ENCODE measurements around the gene FRG2C. TPM values are rescaled to one million over a fixed set of nuclear protein-coding genes. Genes with fewer than 3 reads are reported as not detected.
A peak's percentile ranks its signal among the peaks of the same experiment; 100 is the strongest.
"Not testable (repeated sequence)": the region's sequence is repeated elsewhere in the genome, so short reads cannot be mapped to it uniquely, and the experiment has no call there.

Gene FRG2C
- total RNA-seq, 2 donors from 2014 or later = not detected

GRCh38 chr3:75658411-75659107 lies 5.6 kb upstream of the FRG2C start:
- not testable (repeated sequence) for H3K9me3 Mint-ChIP-seq; H3K4me3 Mint-ChIP-seq; ATAC-seq (replicated peaks); H3K27ac Mint-ChIP-seq; H3K36me3 Mint-ChIP-seq (ENCODE audit: low read depth); H3K4me1 Mint-ChIP-seq
- H3K27me3 Mint-ChIP-seq = peaks cover 17% of the 10 kb centered on the region

- not testable (repeated sequence) for H3K27ac Mint-ChIP-seq; H3K4me1 Mint-ChIP-seq; H3K4me3 Mint-ChIP-seq; H3K36me3 Mint-ChIP-seq (ENCODE audit: low read depth); ATAC-seq (replicated peaks); H3K9me3 Mint-ChIP-seq
- H3K27me3 Mint-ChIP-seq = peaks cover 17% of the 10 kb centered on the region
Measured at GRCh38 chr3:75659108-75659433, 5.1 kb upstream of the FRG2C start.

- H3K27ac Mint-ChIP-seq; H3K4me3 Mint-ChIP-seq; H3K4me1 Mint-ChIP-seq; ATAC-seq (replicated peaks): not testable (repeated sequence)
- peaks cover 11% of the 10 kb centered on the region for H3K36me3 Mint-ChIP-seq (ENCODE audit: low read depth)
- peaks cover 20% of the 10 kb centered on the region for H3K27me3 Mint-ChIP-seq
- peaks cover 13% of the 10 kb centered on the region for H3K9me3 Mint-ChIP-seq
Measured at GRCh38 chr3:75665626-75666025, 1.5 kb downstream of the FRG2C start.

- not testable (repeated sequence) for ATAC-seq (replicated peaks); H3K27ac Mint-ChIP-seq; H3K4me1 Mint-ChIP-seq
- peaks cover 14% of the 10 kb centered on the region for H3K36me3 Mint-ChIP-seq (ENCODE audit: low read depth)
- H3K27me3 Mint-ChIP-seq = peaks cover 33% of the 10 kb centered on the region
- H3K9me3 Mint-ChIP-seq = peaks cover 21% of the 10 kb centered on the region
- peak overlapping the region; percentile 26 for H3K4me3 Mint-ChIP-seq
Measured at GRCh38 chr3:75667757-75668701, 3.9 kb downstream of the FRG2C start.

- H3K27ac Mint-ChIP-seq, H3K4me3 Mint-ChIP-seq, H3K4me1 Mint-ChIP-seq: not testable (repeated sequence)
- peaks cover 25% of the 10 kb centered on the region for H3K9me3 Mint-ChIP-seq
- peaks cover 14% of the 10 kb centered on the region for H3K36me3 Mint-ChIP-seq (ENCODE audit: low read depth)
- ATAC-seq (replicated peaks) = peak; percentile 64
- H3K27me3 Mint-ChIP-seq = peaks cover 40% of the 10 kb centered on the region
Measured at GRCh38 chr3:75668759-75669347, 4.7 kb downstream of the FRG2C start.

- H3K9me3 Mint-ChIP-seq = peaks cover 22% of the 10 kb centered on the region
- H3K4me1 Mint-ChIP-seq, H3K27ac Mint-ChIP-seq, H3K4me3 Mint-ChIP-seq: not testable (repeated sequence)
- H3K36me3 Mint-ChIP-seq (ENCODE audit: low read depth) = peaks cover 14% of the 10 kb centered on the region
- peak; percentile 61 for ATAC-seq (replicated peaks)
- H3K27me3 Mint-ChIP-seq = peaks cover 35% of the 10 kb centered on the region
Measured at GRCh38 chr3:75669348-75670297, 5.5 kb downstream of the FRG2C start.

DNA sequence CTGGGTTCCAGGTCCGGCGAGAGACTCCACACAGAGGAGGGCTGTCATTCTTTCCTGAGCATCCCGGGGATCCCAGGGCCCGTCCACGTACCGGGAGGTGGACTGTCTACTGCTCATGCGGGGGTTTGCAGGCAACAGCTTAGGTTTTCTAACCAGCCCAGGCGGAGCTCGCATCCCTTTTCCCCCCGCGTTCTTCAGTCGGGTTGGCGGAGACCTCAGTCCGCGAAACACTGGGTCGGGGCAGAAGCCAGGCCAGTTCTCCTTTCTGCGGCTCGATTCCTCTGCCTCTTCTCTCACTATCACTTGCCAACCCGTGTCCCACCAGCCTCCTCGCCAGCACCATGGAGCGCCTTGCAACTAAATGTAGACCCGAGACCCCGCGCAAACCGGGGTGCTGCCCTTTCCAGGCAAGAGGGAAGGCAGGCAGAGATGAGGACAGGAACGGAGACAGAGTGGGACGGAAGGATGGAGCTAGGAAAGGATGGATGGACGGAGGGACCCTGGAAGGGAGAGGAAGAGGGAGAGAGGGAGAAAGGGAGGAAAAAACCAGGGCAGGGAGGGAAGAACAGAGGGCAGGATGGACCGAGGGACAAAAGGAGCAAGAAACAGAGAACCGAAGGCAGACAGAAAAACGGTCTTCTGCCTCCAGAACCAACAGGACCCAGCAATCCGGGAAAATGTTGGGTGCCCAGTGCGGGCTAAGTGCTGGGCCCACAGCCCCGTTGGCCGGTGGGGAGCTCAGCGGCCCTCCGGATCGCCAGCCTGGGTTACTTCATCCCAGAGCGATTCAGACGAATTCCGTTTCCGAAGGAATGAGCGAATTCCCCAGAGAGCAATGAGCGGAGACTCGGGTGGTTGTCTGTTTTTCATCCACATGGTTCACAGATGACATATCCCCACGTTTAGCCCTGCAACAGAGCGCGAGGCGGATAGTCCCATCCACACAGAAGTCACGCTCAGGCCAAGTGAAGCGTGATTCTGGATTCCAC lies 6.5 kb downstream of the FRG2C start:
- Mint-ChIP-seq H3K36me3 (ENCODE audit: low read depth) (peaks cover 14% of the 10 kb centered on the region), H3K4me3 (peak overlapping the region; percentile 1), H3K9me3 (peaks cover 23% of the 10 kb centered on the region), H3K27me3 (peaks cover 34% of the 10 kb centered on the region)
- ATAC-seq (replicated peaks); H3K4me1 Mint-ChIP-seq; H3K27ac Mint-ChIP-seq: not testable (repeated sequence)

DNA sequence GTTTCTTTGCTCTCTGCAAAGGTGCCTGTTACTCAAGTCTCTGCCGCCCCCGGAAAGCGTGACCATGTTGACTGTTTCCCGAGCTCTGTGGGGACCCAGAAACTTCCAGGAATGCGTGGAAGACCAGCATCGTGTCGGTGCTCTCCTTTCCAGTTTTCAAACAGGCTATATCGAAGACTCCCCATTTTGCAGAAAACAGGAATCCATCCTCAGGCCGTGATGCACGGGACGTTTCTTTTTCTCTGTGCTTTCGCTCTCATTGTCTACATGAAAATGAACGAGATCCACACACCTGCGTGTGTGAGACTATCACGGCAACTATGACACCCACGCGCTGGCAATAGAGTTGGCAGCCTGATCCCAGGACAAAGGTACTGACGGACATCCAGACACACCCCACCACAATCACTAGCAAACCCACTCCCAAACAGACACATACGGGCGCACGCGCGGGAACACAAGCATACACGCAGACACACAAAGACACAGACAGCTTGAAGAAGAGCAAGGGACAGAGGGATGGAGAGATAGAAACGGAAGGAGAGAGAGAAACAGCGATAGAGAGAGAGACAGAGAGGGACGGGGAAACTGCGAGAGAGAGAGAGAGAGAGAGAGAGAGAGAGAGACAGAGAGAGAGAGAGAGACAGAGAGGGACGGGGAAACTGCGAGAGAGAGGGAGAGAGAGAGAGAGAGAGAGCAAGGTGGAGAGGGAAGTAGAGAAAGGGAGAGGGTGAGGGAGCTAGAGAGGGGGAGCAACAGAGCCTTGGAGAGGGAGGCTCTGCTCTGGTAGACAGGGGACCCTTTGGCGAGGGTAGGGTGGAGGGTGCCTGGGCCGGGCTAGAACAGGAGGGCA lies 7.4 kb downstream of the FRG2C start:
- Mint-ChIP-seq H3K27me3 (peaks cover 34% of the 10 kb centered on the region), H3K4me3 (peak overlapping the region; percentile 1), H3K9me3 (peaks cover 27% of the 10 kb centered on the region), H3K36me3 (ENCODE audit: low read depth) (peaks cover 14% of the 10 kb centered on the region)
- ATAC-seq (replicated peaks); H3K27ac Mint-ChIP-seq; H3K4me1 Mint-ChIP-seq: not testable (repeated sequence)

- H3K27ac Mint-ChIP-seq; H3K4me1 Mint-ChIP-seq; H3K4me3 Mint-ChIP-seq; ATAC-seq (replicated peaks): not testable (repeated sequence)
- peaks cover 33% of the 10 kb centered on the region for H3K27me3 Mint-ChIP-seq
- peaks cover 28% of the 10 kb centered on the region for H3K9me3 Mint-ChIP-seq
- H3K36me3 Mint-ChIP-seq (ENCODE audit: low read depth) = peaks cover 13% of the 10 kb centered on the region
Measured at GRCh38 chr3:75672140-75672775, 8.1 kb downstream of the FRG2C start.

DNA sequence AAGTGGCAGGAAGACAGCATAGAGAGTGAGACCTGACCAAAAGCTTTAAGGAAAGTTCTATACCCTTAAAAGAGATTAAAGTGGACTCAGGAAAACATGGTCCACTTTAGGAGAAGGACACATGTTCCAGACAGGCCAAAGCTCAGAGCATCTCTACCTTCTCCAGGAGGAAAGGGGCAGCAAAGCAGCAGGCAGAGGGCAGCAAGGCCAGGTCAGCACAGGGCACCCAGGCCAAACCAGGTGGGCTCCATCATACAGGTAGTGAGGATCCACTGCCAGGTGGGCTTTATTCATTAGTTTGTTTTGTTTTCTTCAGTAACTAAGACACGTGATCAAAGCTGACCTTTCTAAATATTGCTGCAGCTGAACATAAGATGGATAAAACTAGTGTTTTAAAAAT lies 19.8 kb downstream of the FRG2C start:
- H3K4me3 Mint-ChIP-seq; H3K27me3 Mint-ChIP-seq; H3K4me1 Mint-ChIP-seq; H3K27ac Mint-ChIP-seq; H3K36me3 Mint-ChIP-seq (ENCODE audit: low read depth); ATAC-seq (replicated peaks); H3K9me3 Mint-ChIP-seq: not testable (repeated sequence)

DNA sequence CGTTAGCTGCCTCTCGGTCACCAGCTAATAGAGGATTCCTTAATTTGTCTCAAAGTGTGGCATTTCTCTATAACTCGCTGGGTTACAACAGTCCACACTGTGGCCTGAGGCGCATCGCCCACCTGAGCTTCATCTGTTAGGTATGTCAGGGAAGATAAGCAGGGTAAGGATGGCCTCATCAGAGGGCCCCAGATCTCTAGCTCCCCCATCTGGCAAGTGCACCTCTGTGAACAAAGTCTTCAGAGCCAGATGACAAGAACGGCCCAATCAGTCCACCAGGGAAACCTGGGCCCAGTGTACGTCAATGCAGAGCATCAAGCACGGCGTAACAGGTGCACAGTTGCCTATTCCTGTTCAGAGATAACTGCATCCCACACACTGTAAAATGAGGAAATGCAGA lies 23.2 kb downstream of the FRG2C start:
- no peak for ATAC-seq (replicated peaks)
- Mint-ChIP-seq H3K4me1 (no peaks in the 10 kb centered on the region), H3K27ac (no peak overlapping the region), H3K27me3 (no peaks in the 10 kb centered on the region), H3K36me3 (ENCODE audit: low read depth) (no peaks in the 10 kb centered on the region), H3K9me3 (peaks cover 13% of the 10 kb centered on the region), H3K4me3 (no peak overlapping the region)

- H3K9me3 Mint-ChIP-seq = peaks cover 13% of the 10 kb centered on the region
- H3K27me3 Mint-ChIP-seq = no peaks in the 10 kb centered on the region
- H3K27ac Mint-ChIP-seq = no peak overlapping the region
- H3K4me3 Mint-ChIP-seq = no peak overlapping the region
- H3K4me1 Mint-ChIP-seq = no peaks in the 10 kb centered on the region
- H3K36me3 Mint-ChIP-seq (ENCODE audit: low read depth) = no peaks in the 10 kb centered on the region
- no peak for ATAC-seq (replicated peaks)
Measured at GRCh38 chr3:75692061-75692460, 27.9 kb downstream of the FRG2C start.

Measured in activated T-helper 17 cell treated with anti-CD3 and anti-CD28 coated beads, Interleukin-2, amount 50 U/mL, for 72 hours (primary cell).